ENCODE results near the gene NUDT9.
"Not testable (repeated sequence)": the region's sequence is repeated elsewhere in the genome, so short reads cannot be mapped to it uniquely, and the experiment has no call there.

Gene NUDT9

GRCh38 chr4:87388901-87389300 is 33.5 kb upstream of the NUDT9 start:
- no peak overlapping the region for H3K27ac ChIP-seq
- TF ChIP-seq CTCF (conservative IDR thresholded peaks at IDR 0.05) (no peak), ZFX (IDR thresholded peaks at IDR 0.05) (no peak)

GRCh38 chr4:87390055-87390454 is 32.3 kb upstream of the NUDT9 start:
- H3K27ac ChIP-seq, result not testable (repeated sequence)

- no peak for TF ChIP-seq ZFX (IDR thresholded peaks at IDR 0.05)
- TF ChIP-seq CTCF (conservative IDR thresholded peaks at IDR 0.05), result no peak
- peak overlapping the region; percentile 36; the same call in 1 of the 2 replicates for H3K27ac ChIP-seq
Measured at GRCh38 chr4:87390551-87390890, 31.9 kb upstream of the NUDT9 start.

GRCh38 chr4:87390891-87391575 is 31.3 kb upstream of the NUDT9 start, which contains the start of gene HSD17B11:
TSS of gene HSD17B11 (minus strand) at chr4:87391188. CDS start at chr4:87391070, 118 bp downstream.
- TF ChIP-seq ZFX (IDR thresholded peaks at IDR 0.05) (no peak), CTCF (conservative IDR thresholded peaks at IDR 0.05) (peak; percentile 26)
- H3K27ac ChIP-seq, result peak within 1 kb of the TSS; percentile 36

GRCh38 chr4:87391576-87392054 is 30.8 kb upstream of the NUDT9 start:
- TF ChIP-seq CTCF (conservative IDR thresholded peaks at IDR 0.05) (no peak), ZFX (IDR thresholded peaks at IDR 0.05) (no peak)
- H3K27ac ChIP-seq, result peak overlapping the region; percentile 36

- H3K27ac ChIP-seq, result no peak overlapping the region
- no peak for TF ChIP-seq ZFX (IDR thresholded peaks at IDR 0.05)
- TF ChIP-seq CTCF (conservative IDR thresholded peaks at IDR 0.05), result no peak
Measured at GRCh38 chr4:87392183-87392582, 30.2 kb upstream of the NUDT9 start.

GRCh38 chr4:87395073-87395472 is 27.3 kb upstream of the NUDT9 start:
- H3K27ac ChIP-seq, result not testable (repeated sequence)

GRCh38 chr4:87395851-87396250 is 26.5 kb upstream of the NUDT9 start:
- not testable (repeated sequence) for H3K27ac ChIP-seq

GRCh38 chr4:87399148-87399547 is 23.2 kb upstream of the NUDT9 start:
- TF ChIP-seq CTCF (conservative IDR thresholded peaks at IDR 0.05), result no peak
- no peak for TF ChIP-seq ZFX (IDR thresholded peaks at IDR 0.05)
- H3K27ac ChIP-seq, result no peak overlapping the region

Measured in C4-2B (cell line).